Tibial nerve (tissue), 4 donors: ENCODE data around the gene PTPA.

Experiments
- EP300 ChIP-seq, 2 donors: sonication (generic); formaldehyde crosslinking; IDR thresholded peaks; one replicate each; pipeline ENCODE4 v1.6.1; 2017; ENCODE audit warnings: antibody characterized with exemption in 2 of 2, mild to moderate bottlenecking in 1 of 2
- POLR2A ChIP-seq, 2 donors: fragments of 450-650 bp; IDR thresholded peaks; one replicate each; pipeline ENCODE4 v1.6.1; 2017; ENCODE audit warnings: antibody characterized with exemption in 2 of 2, mild to moderate bottlenecking in 2 of 2, moderate library complexity in 2 of 2
- TF ChIP-seq, protein P1 (sequence below), 5 experiments: fragments of 200-600 bp in 3 of 5; fragments of 450-650 bp in 2 of 5; sonication (generic) in 3 of 5; IDR thresholded peaks; one replicate each; pipeline ENCODE4 v1.5.1; 2016 to 2019; ENCODE audit warnings: antibody characterized with exemption in 5 of 5, mild to moderate bottlenecking in 3 of 5, moderate library complexity in 2 of 5

DNA sequence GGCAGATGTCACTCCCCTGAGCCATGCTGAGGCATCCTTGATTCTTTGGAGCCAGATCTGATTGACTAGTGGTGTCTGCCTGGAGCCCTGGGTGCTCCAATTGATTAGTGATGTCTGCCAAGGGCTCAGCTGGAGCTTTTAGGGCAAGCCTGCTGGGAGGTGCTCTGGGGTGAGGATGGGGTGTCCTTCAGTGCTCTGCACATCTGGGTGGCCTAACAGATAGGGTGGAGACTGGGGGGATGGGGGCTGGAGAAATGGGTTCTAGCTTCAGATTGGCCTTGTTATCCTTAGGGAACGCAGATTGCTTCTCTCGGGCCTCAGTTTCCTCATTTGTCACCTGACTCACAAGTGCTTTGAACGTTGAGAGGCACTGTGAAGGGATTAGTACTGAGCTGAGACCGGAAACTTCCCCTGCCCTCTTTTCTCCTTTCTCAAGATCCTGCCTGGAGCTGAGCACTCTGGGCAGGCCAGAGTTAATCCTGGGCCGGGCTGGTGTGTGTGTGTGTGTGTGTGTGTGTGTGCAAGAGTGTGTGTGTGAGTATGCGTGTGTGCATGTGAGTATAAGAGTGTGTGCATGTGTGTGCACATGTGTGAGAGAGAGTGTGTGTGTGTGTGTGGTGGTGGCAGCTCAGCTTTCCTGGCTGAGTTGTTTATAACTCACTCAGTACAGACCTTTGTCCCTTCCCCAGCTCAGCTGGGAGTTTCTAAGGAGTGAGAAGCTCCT lies 72.4 kb downstream of the PTPA start:
- TF ChIP-seq, protein P1, sequence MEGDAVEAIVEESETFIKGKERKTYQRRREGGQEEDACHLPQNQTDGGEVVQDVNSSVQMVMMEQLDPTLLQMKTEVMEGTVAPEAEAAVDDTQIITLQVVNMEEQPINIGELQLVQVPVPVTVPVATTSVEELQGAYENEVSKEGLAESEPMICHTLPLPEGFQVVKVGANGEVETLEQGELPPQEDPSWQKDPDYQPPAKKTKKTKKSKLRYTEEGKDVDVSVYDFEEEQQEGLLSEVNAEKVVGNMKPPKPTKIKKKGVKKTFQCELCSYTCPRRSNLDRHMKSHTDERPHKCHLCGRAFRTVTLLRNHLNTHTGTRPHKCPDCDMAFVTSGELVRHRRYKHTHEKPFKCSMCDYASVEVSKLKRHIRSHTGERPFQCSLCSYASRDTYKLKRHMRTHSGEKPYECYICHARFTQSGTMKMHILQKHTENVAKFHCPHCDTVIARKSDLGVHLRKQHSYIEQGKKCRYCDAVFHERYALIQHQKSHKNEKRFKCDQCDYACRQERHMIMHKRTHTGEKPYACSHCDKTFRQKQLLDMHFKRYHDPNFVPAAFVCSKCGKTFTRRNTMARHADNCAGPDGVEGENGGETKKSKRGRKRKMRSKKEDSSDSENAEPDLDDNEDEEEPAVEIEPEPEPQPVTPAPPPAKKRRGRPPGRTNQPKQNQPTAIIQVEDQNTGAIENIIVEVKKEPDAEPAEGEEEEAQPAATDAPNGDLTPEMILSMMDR (IDR thresholded peaks at IDR 0.05): no peak
- TF ChIP-seq POLR2A (IDR thresholded peaks at IDR 0.05) (no peak), EP300 (IDR thresholded peaks at IDR 0.05) (no peak)
